Smooth muscle cell (in vitro differentiated cells): ENCODE measurements around the gene C10orf90. TPM values are rescaled to one million over a fixed set of nuclear protein-coding genes. Genes with fewer than 3 reads are reported as not detected.

Source experiments
- DNase-seq: peaks from one replicate; lab custom pipeline; 2025; ENCODE audit not compliant: unreplicated experiment; lab: John Stamatoyannopoulos, UW
- H2AFZ ChIP-seq: fragments of 200-600 bp; sonication (generic); 2 replicates; pipeline ENCODE4 v1.6.0; 2016; ENCODE audit warnings: antibody characterized with exemption, low read depth, mild to moderate bottlenecking
- H3F3A ChIP-seq: fragments of 200-600 bp; sonication (generic); 2 replicates; pipeline ENCODE4 v1.6.0; 2017; ENCODE audit warnings: antibody characterized with exemption, low read depth
- H3K27ac ChIP-seq: fragments of 200-600 bp; sonication (generic); 2 replicates; pipeline ENCODE4 v1.5.1; 2016; ENCODE audit warnings: low read depth, mild to moderate bottlenecking
- H3K27me3 ChIP-seq: fragments of 200-600 bp; sonication (generic); 2 replicates; pipeline ENCODE4 v1.6.1; 2016; ENCODE audit warnings: low read depth, mild to moderate bottlenecking
- H3K36me3 ChIP-seq: fragments of 200-600 bp; sonication (generic); 2 replicates; pipeline ENCODE4 v1.5.1; 2016; ENCODE audit warnings: low read depth
- H3K4me1 ChIP-seq: fragments of 200-600 bp; sonication (generic); 2 replicates; pipeline ENCODE4 v1.5.1; 2016; ENCODE audit warnings: low read depth
- H3K4me2 ChIP-seq: fragments of 200-600 bp; sonication (generic); 2 replicates; pipeline ENCODE4 v1.6.0; 2016; ENCODE audit warnings: mild to moderate bottlenecking
- H3K4me3 ChIP-seq: fragments of 200-600 bp; sonication (generic); 2 replicates; pipeline ENCODE4 v1.5.1; 2016; ENCODE audit warnings: mild to moderate bottlenecking
- H3K79me2 ChIP-seq: fragments of 200-600 bp; sonication (generic); 2 replicates; pipeline ENCODE4 v1.6.0; 2016; ENCODE audit warnings: low read depth, mild to moderate bottlenecking
- H3K9ac ChIP-seq: fragments of 200-600 bp; sonication (generic); 2 replicates; pipeline ENCODE4 v1.6.0; 2016; ENCODE audit warnings: low read depth
- H3K9me3 ChIP-seq: fragments of 200-600 bp; sonication (generic); replicated peaks from 2 replicates; pipeline ENCODE4 v1.5.1; 2016; ENCODE audit warnings: low read depth
- H4K20me1 ChIP-seq: fragments of 200-600 bp; sonication (generic); 2 replicates; pipeline ENCODE4 v1.6.0; 2016; ENCODE audit warnings: low read depth
- WGBS: methylation state at CpG from one replicate; pipeline ENCODE4 v1.1.7; 2016; ENCODE audit warnings: low lambda C conversion rate; 5-methylcytosine and 5-hydroxymethylcytosine counted together
- polyA plus RNA-seq: library from polyadenylated mRNA; unstranded; fragments of >200 nt; fragmentation: Nextera tagmentation; extraction: Ambion mirVana; gene quantifications from 2 replicates; pipeline ENCODE4 v1.2.1, GENCODE V29; 2016
- total RNA-seq: library from RNA; depleted of rRNA; stranded (reverse); fragments of >200 nt; gene quantifications from 2 replicates; pipeline ENCODE4 v1.2.3, GENCODE V29; 2014
- TF ChIP-seq, protein P1 (sequence below): fragments of 200-600 bp; sonication (generic); IDR thresholded peaks from 2 replicates; pipeline ENCODE4 v1.5.1; 2017; ENCODE audit warnings: borderline replicate concordance, mild to moderate bottlenecking, antibody characterized with exemption; ENCODE audit not compliant: insufficient read depth, poor library complexity, severe bottlenecking

Gene C10orf90
- total and polyA plus RNA-seq, 2 experiments from 2014 or later, result 0.10 to 1.8 TPM

DNA sequence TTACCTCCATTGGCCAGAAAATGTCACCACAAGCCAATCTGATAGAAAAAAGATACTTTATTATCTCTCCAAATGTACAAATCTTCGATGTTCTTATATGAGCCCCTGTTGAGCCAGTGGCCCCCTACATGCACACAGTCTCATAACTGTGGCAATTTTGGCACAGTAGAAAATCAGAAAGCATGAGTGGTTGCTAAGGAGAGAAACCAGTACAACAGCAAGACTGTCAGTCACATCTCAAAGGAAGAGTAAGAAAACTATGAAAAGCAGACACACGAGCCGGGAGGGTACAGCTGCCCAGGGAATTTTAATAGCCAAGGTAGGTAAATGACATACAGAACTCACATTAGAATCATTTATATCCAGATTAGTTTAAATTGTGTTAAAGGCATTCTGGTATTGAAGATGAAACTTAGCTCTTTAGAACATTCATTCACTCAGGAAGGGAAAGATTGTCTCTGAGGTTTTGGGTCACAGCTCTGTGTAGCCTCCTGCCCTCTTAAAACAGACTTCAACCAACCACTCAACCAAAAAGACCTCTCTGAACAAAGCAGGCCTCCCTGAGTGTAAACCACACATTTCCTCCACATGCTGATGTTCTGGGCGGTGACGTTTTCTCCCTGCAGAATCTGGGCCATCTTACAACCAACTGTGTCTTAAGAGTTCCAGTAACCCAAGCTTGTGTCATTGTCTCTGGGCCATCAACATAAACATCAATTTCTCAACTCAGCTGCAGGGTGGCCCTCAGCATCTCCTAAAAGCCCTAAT is 201.4 kb downstream of the C10orf90 start:
- TF ChIP-seq, protein P1, sequence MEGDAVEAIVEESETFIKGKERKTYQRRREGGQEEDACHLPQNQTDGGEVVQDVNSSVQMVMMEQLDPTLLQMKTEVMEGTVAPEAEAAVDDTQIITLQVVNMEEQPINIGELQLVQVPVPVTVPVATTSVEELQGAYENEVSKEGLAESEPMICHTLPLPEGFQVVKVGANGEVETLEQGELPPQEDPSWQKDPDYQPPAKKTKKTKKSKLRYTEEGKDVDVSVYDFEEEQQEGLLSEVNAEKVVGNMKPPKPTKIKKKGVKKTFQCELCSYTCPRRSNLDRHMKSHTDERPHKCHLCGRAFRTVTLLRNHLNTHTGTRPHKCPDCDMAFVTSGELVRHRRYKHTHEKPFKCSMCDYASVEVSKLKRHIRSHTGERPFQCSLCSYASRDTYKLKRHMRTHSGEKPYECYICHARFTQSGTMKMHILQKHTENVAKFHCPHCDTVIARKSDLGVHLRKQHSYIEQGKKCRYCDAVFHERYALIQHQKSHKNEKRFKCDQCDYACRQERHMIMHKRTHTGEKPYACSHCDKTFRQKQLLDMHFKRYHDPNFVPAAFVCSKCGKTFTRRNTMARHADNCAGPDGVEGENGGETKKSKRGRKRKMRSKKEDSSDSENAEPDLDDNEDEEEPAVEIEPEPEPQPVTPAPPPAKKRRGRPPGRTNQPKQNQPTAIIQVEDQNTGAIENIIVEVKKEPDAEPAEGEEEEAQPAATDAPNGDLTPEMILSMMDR, result no peak
- Histone ChIP-seq H4K20me1 (no peaks in the 10 kb centered on the region), H3F3A (peaks cover 11% of the 10 kb centered on the region), H3K4me3 (no peak overlapping the region), H3K9ac (no peak overlapping the region), H3K9me3 (no peaks in the 10 kb centered on the region), H3K4me1 (no peaks in the 10 kb centered on the region), H3K4me2 (no peak overlapping the region), H3K36me3 (no peaks in the 10 kb centered on the region), H3K27me3 (no peaks in the 10 kb centered on the region), H3K79me2 (no peaks in the 10 kb centered on the region), H2AFZ (no peak overlapping the region), H3K27ac (peak overlapping the region; percentile 22)
- no peak for DNase-seq
- WGBS, result 57% methylated on average over 5 of the region's 5 CpGs

DNA sequence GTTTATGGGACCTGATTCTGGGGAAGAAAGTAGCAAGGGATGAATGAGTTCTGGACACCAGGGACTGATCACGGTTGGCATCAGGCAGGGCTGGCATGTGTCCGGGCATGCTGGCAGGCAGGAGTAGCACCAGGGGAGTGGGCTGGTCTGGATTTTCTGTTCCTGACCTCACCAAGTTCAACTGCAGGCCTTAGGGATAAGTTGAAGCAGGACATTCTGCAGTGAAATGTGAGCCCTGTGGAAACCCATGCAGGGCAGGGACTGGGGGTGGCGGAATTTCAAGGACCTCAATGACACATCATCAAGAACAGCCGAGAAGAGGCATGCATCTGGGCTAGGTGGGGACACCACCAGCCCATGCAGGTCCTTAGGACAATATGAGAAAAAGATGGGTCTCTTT is 202.0 kb downstream of the C10orf90 start:
- H3K79me2 ChIP-seq, result no peaks in the 10 kb centered on the region
- no peak for DNase-seq
- TF ChIP-seq, protein P1, result no peak
- WGBS, result 79% methylated on average over 4 of the region's 4 CpGs
- H3K27me3 ChIP-seq, result no peaks in the 10 kb centered on the region
- no peaks in the 10 kb centered on the region for H3K9me3 ChIP-seq
- no peak overlapping the region for H3K4me3 ChIP-seq
- H3K9ac ChIP-seq, result no peak overlapping the region
- no peaks in the 10 kb centered on the region for H3K4me1 ChIP-seq
- no peak overlapping the region for H3K4me2 ChIP-seq
- H3F3A ChIP-seq, result peaks cover 11% of the 10 kb centered on the region
- no peaks in the 10 kb centered on the region for H3K36me3 ChIP-seq
- H2AFZ ChIP-seq, result no peak overlapping the region
- H3K27ac ChIP-seq, result no peak overlapping the region
- H4K20me1 ChIP-seq, result no peaks in the 10 kb centered on the region

DNA sequence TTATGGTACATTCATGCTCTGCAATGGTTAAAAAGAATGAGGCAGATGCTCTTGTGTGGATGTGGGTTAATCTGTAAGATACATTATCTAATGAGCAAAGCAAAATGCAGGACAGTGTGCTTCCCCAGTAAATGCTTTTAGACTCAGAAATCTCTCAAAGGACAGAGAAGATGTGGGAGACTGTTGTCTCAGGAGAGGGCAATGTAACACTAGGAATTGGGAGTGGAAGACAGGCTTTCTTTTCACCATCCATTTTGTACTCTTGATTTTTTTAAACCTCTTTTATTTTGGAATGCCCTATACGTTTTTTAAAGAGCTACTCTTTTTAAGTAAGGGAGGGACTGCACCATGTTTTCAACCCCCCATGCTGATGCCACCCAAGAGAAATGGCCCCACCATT is 204.7 kb downstream of the C10orf90 start:
- Histone ChIP-seq H3K9me3 (no peaks in the 10 kb centered on the region), H3K9ac (no peak overlapping the region), H3K27ac (no peak overlapping the region), H3K79me2 (no peaks in the 10 kb centered on the region), H3K4me3 (no peak overlapping the region), H2AFZ (no peak overlapping the region), H3K27me3 (no peaks in the 10 kb centered on the region), H4K20me1 (no peaks in the 10 kb centered on the region), H3K4me2 (no peak overlapping the region), H3F3A (no peaks in the 10 kb centered on the region), H3K36me3 (no peaks in the 10 kb centered on the region), H3K4me1 (no peaks in the 10 kb centered on the region)
- TF ChIP-seq, protein P1, result no peak
- 59% methylated on average over 1 of the region's 1 CpG for WGBS
- no peak for DNase-seq

DNA sequence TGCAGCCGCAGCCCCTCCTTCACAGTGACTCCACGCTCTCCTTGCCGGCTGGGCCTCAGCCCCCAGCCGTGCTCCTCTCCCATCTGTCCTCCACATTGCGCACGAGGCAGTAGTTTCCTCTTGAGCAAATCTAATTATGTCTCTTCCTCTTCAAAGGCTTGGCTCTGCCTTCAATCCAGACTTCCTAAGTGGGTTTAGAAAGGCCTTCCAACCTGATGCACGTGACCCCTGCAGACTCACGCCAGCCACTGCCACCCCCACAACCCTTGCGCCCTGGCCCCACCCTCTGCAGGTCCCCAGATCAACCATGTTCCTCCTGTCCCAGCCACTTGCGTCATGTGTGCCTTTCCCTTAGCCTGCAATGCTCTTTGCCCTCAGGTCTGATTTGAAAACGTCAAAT is 207.2 kb downstream of the C10orf90 start:
- Histone ChIP-seq H3K4me1 (no peaks in the 10 kb centered on the region), H3F3A (no peaks in the 10 kb centered on the region), H3K9me3 (no peaks in the 10 kb centered on the region), H3K36me3 (no peaks in the 10 kb centered on the region), H3K4me3 (no peak overlapping the region), H4K20me1 (no peaks in the 10 kb centered on the region), H3K4me2 (no peak overlapping the region), H3K79me2 (no peaks in the 10 kb centered on the region), H2AFZ (no peak overlapping the region), H3K27me3 (no peaks in the 10 kb centered on the region), H3K27ac (no peak overlapping the region), H3K9ac (no peak overlapping the region)
- 90% methylated on average over 11 of the region's 11 CpGs for WGBS
- DNase-seq, result no peak
- TF ChIP-seq, protein P1, result no peak
